ENCODE data around the gene SYK.
"Not testable (repeated sequence)": the region's sequence is repeated elsewhere in the genome, so short reads cannot be mapped to it uniquely, and the experiment has no call there.

The SYK gene

DNA sequence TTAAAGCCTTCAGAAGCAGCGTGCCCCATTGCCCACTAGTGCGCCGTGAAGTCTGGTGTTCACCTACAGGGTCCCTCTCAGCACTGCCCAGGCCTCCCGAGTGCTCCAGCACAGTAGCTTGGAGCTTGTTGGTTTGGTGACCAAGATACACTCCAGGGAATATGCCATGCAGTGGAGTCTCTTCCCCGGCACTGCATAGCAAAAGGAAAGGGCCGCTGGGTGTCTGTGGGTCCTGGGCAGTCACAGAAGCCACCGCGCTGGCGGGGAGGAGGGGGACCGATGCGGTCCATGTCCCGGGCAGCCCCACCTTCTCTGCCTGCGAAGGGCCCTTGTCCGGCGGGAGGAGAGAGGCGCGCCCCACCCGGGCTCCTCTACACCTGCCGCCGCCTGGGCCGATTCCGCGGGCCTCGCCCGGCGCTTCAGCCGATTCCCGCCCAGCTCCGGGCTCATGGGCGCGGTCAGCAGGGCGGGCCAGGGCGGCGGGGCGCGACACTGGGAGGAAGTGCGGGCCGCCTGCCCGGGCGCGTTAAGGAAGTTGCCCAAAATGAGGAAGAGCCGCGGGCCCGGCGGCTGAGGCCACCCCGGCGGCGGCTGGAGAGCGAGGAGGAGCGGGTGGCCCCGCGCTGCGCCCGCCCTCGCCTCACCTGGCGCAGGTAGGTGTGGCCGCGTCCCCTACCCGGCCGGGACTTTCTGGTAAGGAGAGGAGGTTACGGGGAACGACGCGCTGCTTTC lies at the start of gene SYK:
SYK (plus strand) TSS at position 579 of the 732 bp plus-strand sequence. CDS start 42,080 bp downstream, outside the sequence.
- peak in 1 of 2 experiments; percentile 36 for DNase-seq

DNA sequence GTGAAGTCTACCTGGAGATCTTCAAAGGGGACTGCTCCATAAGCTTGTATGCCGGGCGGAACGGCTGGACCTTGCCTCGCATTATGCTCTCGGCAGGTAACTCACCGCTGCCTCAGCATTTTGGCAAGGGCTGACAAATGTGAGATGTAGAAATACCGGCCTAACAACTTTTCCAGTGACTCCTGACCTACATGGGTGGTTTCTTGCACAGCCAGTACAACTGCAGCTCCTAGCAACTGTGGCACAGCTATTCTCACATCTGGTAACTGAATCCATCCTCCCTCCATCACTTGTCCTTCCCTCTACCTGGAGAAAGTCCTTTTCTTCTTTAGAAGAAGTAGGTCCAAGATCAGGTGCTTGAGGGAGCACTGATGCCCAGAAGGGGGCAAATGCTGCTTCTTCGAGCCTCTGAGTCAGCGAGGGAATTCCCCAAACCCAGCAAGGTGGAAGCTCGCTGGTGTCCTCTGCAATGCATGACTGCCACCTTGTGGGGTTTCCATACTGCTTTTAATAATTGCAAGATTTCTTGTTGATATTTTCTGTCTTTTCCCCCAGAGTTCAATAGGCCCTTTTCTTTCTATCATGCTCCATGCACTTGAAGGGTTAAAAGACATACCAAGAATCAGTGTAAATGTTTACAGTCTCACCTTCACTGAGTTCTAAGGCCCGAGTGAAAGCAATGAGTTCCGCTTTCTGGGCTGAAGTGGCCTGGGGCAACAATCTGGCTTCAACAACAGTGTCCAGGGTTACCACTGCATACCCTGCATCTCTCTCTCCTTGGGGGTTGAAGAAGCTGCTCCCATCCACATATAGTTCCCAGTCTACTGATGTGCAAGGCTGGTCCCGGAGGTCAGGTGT lies 45.9 kb upstream of the SYK start:
- peak; percentile 6 to 13 for DNase-seq

DNA sequence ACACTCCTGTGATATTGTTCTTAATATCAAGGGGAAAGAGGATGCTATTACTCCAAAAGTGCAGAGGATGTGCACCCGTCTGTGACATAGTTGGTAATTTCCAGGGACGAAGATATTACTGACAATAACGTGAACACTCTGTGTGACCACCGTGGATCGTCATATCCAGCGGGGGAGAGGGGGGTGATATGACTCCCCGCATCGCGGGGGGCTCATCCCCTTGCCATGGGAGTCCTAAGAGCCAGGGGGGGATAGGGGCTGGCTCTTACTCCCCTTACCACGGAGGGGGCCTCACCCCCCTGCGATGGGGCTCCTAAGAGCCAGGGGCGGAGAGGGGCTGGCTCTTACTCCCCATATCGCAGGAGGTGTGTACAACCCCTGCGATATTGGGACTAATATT lies 41.0 kb upstream of the SYK start:
- DNase-seq = not testable (repeated sequence)

DNA sequence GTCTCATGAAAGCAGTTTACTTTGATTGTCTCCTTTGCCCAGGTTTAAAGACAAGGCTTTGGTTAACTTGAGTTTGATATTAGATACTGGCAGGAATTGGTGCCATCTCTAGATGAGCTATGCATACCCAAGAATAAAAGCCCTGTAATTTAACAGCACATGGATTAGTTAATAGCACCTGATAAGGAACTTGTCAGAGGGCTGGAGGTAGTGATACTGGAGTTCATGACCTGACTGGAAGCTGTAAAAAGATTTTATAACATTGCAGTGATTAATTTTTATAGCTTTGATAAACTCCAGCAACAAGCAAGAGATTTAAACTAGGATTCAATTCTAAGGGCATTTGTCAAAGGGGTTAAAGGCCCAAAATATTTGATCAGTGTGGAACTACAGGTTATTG lies 34.9 kb upstream of the SYK start:
- no peak for DNase-seq

DNA sequence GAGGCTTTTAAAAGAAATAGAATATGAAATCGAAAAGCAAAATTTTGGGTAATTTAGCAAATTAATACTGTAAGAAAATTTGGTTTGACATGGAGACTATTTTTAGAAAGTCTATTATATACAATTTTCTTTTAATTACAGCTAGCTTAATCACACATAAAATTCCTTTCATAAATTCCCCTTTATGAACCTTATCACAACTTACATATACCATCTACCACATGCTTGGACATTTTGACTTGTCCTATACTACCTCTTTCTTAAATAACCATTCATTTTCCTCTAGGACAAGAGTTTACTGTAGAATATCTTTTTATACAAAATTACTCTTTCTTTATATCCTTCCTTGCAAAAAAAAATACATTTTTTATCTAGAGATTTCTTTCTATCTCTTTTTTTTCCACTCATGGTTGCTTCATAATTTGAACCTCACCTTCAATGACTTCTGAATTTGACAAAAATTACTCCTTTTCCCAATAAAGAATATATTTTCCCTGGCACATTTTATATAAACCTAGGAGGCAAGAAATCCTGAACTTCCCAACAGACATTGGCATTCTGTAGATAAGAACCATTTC lies 34.0 kb upstream of the SYK start:
- no peak for DNase-seq

DNA sequence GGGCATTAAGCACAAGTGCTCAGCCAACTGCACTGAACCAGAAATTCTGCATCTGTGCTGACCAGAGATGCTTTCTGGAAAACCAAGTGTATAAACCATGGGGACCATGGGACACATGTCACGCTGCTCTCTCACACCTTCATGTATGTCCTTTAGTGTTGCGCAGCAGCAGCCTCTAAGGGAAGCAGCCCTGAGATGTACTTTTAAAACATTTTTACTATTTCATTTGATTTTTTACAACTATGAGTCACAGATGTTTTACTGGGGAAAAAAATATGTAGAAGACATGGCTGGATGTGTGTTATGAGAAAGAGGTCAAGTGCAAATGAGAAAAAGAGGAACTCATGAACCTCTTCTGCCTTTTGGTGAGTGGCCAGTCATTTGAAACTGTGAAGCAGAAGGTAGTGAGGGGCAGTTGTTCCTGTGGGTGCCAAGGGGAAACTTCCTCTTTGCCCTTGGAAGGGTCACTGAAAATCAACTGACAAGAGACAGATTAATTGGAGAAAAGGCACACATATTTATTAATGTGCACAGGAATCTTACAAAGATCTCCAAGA lies 31.4 kb upstream of the SYK start:
- DNase-seq = no peak

DNA sequence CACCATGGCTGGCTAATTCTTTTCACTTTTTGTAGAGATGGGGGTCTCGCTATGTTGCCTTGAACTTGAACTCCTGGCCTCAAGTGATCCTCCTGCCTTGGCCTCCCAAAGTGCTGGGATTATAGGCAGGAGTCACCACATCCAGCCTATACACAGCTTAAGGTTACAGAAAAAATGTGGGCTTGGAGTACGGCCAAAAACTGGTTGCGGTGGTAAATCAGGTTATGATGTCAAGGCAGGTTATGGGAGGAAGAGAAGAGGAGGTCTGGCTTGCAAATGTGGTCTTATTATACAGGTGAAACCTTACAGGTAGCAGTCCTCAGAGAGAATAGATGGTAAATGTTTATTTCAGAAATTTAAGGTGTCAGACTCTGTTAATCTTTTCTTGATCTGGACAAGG lies 30.7 kb upstream of the SYK start:
- DNase-seq = no peak

DNA sequence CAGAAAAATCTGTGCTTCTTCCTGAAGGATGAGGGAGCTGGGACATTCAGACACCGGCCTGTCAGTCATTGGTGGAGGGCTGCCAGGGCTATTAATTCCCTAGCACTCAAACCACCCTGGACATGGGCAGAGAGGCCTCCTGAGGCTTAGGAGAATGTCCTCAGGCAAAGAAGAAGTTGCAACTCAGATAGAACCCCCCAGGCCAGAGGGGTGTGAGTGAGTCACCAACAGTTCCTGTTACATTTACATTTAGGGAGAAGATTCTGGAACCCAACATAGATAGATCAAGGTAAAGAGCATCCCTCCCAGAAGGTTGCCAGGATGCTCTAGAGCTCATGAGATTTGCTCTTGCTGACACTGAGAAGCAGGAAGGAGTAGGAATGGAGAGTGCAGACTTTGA lies 29.2 kb upstream of the SYK start:
- no peak for DNase-seq

DNA sequence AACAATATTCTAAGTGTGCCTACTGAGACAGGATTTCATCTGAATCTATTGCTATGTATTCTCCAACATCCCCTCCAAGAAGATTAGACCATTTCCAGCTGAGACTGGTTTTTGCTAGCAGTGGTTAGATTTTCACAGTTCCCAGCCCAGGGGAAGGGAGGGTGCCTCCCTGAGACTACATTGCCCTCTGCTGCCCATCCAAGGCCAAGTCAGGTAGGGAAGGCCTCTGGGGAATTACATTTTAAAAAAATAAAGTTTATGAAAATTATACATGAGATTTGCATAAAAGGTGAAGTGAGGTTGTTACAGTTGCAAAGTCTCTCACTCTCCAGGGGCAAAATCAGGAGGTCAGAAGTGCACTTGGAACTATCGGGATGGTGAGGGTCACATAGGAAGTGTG lies 28.0 kb upstream of the SYK start:
- DNase-seq = no peak

DNA sequence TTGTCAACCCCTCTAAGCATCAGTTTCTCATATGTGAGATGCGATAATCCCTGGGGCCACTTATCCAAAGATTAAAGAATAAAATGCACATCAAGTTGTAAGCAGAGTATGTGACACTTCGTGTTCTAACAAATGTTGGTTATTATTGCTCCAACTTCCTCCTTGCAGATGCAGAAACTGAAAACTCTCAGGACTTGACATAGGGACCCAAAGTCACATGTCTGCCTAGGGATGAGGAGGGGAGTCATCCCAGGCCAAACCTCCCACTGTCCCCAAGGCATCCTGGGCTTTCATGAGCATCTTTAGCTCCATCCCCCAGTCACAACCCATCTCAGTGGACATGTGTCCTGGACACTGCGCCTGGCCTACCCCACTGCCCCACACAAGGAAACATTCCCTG lies 27.5 kb upstream of the SYK start:
- no peak for DNase-seq

DNA sequence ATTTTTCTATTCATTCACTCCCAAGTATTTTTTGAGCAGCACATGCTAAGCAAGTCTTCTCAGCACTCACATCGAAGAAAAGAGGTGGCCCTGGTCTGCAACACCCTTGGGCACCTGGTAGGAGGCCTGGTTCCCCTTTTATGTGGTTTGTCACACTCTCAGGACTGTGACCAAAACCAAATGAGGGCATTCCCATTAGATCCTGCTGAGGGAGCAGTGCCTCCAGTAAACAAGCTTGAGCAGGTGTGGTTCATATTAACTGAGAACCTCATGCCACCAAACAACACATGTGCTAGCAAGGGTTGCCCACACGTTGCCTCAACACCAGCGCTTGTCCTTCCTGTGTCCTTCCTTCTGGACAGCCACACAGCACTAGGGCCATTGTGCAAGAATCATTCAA lies 26.9 kb upstream of the SYK start:
- DNase-seq = no peak

DNA sequence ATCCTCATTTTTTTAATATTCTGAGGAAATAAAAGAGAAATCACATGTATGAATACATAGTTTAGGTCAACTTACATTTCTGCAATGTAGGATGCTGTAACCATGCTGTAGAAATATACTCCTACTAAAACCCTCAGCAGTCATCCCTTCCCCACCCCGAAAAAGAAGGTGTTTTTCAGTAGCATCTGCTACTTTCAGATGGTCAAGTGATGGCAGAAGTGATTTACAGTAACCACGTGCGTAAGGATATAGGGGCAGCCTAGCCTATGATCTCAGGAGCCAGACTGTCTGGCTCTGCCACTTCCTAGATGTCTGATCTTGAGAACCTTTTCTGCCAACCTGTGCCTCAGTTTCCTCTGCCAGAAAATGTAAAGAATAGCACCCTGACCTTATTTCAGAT lies 26.0 kb upstream of the SYK start:
- DNase-seq = no peak

DNA sequence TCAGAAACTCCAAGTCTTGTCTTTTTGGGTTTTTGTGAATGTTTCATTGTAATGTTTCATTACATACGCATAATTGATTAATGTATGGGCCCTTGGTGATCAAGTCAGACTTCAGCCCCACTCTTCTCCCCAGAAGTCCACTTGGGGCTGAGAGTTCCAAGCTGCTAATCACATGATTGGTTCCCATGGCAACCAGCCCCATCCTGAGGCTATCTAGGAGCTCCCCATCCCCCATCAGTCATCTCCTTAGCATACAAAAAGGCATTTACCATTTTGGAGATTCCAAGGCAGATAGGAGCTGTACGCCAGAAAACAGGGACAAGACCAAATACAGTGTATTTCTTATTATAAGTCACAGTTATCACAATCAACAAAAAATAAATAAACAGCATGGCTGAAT lies 22.9 kb upstream of the SYK start:
- no peak for DNase-seq

DNA sequence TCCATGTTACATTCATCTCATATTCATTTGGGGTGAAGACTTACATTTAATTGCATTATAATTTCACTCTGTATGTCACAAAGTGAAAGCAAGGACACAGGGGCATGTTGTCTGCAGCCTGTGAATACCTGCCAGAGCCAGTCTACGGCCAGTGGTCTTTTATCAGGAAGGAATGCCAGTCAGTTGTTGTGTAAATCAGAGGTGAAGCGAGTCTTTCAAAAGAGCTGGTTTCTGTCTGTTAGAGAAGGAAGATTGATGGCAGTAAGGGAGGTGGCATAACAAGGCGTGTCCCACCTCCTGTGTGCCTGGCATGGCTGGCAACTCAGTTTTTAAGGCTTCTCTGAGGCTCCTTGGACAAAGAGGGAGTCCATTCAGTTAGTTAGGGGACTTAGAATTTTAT lies 18.1 kb upstream of the SYK start:
- DNase-seq = no peak

DNA sequence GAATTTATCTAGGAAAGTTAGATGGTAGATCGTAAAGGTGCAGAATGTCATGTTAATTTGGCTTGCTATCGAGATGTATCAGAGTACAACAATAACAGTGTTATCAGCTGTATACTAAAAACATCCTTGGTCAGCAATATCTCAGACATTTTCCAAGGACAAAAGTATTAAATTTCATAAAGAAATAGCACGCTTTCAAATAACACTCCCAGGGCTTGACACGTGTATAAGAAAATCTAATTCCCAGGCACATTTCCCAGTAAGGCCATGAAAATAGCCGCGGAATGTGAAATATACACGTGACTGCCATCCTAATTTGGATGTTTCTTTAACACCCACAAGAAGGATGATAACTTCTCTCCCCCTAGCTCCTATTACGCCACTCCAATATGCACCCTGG lies 17.7 kb upstream of the SYK start:
- DNase-seq = no peak

DNA sequence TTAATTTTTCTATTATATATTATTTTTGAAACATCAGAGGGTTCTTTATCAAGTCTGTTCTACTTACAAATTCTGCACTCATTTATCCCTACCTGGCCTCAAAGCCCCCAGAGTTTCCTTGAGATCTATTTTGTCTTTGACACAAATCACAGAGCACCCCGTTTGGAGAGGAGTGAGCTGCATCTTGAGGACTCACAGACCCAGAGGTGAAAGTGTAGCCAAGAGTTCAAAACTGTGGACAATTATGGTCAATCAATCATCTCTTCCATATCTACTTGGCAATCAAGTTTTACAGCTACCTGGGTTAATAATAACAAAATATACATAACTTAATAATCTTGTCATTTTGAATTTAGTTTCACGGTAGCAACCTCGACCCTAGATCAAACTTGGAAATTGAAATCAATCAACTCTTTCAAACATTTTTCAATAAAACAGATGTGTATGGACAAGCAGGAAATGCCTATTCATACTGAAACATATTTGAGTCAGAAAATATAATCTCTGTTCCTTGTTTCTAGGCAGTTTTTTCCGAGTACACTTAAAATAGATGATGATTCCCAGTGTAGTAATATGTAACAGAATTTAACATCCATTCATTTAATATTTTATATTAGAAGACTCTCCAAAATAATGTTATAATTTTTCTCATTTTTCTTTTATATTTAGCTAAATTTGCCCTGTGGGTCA lies 13.7 kb upstream of the SYK start:
- DNase-seq = no peak

DNA sequence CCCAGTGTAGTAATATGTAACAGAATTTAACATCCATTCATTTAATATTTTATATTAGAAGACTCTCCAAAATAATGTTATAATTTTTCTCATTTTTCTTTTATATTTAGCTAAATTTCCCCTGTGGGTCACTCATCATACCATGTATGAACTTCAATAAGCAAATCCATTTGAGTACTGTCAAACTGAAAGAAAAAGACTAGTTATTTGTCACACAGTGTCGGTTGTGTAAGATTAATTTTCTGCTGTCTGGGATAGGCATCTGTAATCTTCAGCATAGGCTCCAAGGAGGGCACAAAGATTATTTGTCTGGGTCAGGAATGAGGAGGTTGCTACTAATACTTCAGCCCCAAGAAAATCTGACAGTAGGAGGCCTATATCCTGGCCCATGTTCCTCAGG lies 13.1 kb upstream of the SYK start:
- not testable (repeated sequence) for DNase-seq

DNA sequence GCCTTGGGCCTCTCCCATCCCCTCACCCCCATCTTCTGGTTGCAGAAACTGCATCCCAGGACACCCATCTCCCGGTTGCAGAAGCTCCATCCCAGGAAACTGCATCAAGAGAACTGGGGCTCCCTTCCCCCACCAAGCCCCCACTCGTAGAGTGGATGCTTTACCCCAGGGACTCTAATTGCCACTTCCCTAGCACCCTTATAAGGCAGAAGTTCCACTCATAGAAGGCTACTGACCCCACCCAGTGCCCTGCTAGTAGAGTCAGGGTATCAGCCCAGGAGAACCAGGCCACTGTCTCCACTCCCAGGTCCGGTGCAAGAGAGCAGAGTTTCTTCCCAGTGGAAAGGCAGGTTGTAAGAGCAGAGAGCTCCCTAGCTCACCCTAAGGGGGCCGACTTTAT lies 12.2 kb upstream of the SYK start:
- DNase-seq = no peak

DNA sequence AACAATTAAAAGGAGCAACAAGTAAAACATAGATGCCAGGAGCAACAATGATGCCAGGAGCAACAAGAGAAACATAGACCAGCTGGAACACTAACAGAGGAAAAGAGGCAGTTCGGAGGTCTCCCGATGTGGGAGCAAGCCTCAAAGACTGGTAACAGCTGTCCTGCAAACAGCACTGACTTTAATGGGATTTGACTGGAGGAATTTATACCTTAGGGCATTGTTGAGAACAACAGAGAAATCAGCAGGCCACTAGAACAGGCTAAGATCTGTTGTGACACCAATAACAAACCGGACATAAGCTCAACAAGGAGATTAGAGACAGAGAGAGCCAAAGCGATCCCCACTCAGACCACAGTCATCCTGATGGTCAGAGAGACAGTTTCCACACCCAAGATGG lies 11.8 kb upstream of the SYK start:
- no peak for DNase-seq

DNA sequence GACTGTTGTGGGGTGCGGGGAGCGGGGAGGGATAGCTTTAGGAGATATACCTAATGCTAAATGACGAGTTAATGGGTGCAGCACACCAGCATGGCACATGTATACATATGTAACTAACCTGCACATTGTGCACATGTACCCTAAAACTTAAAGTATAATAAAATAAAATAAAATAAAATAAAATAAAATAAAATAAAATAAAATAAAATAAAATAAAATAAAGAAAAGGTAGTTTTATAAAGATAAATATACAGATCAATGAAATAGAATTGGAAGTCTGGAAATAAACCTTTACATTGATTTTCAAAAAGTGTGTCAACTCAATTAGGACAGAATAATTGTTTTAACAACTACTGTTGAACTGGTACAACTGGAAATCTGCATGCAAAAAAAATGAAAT lies 8.6 kb upstream of the SYK start:
- DNase-seq = not testable (repeated sequence)

DNA sequence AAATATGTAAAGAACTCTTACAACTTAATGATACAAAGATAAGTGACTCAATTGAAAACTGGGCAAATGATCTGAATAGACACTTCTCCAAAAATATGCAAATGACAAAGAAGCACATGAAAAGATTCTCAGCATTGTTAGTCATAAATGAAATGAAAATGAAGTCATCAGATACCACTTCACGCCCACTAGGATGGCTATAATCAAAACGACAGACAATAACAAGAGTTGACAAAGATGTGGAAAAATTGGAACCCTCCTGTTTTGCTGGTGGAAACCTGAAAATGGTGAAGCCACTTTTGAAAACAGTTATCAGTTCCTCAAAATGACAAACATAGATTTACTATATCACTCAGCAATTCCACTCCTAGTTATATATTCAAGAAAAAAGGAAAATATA lies 7.9 kb upstream of the SYK start:
- no peak for DNase-seq

DNA sequence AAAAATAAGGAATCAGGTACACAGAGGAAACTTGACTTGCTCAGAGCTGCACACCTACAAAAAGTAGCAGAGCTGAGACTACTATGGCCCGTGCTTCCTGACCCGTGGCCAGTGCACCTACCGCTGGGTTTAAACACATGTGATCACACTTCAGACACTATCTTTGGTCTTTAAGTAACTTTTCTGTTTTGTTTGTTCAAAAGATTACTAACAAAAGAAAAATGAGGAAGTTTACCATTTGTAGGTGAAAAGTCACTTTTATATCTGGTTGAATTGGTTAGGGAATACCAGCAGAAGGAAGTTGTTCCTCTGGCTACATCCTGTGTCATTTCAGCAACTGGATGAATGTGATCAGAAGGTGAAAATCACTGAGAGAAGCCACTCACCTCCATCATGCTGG lies 6.5 kb upstream of the SYK start:
- DNase-seq = no peak

DNA sequence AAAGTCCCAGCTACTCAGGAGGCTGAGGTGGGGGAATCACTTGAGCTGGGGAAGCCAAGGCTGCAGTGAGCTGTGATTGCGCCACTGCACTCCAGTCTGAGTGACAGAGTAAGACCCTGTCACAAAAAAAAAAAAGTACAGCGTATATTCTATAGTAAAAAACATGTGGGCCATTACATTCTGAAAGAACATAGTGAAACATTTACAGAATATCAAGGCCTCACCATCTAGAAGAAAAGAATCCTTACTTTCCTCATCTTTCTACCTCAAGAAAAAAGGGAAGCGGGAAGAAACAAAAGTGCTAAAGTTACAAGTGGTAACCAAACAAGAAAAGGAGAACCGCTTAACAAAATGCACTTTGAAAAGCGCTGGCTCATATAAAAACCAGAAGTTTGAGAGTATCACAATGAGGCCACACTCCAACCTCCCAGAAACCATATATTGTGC lies 5.7 kb upstream of the SYK start:
- no peak for DNase-seq

Measured in NCI-H1930 (cell line).